ENCODE results near the gene TAOK2. TPM values are rescaled to one million over a fixed set of nuclear protein-coding genes. Genes with fewer than 3 reads are reported as not detected.

TAOK2 gene
- total RNA-seq, 1 donor from 2014 or later, result 66.2 TPM

- Histone ChIP-seq H3K4me1 (peaks cover 48% of the 10 kb centered on the region), H3K27ac (peak within 1 kb of the TSS; percentile 96), H3K27me3 (ENCODE audit: low read depth) (no peaks in the 10 kb centered on the region), H3K4me3 (peak within 1 kb of the TSS; percentile 83), H3K9me3 (no peaks in the 10 kb centered on the region), H3K36me3 (peaks cover 43% of the 10 kb centered on the region)
- ATAC-seq (peak; percentile 82 to 89), DNase-seq (peak; percentile 90)
- intact Hi-C loops (cut with DNase I), result no loop called here
- TF ChIP-seq CTCF (IDR thresholded peaks at IDR 0.05), result no peak
Observed at GRCh38 chr16:29995324-29995910, 21.7 kb downstream of the TAOK2 start, which contains the start of gene HIRIP3. Gene HIRIP3 (minus strand): TSS chr16:29995617. CDS start chr16:29995605, 12 bp downstream.

GRCh38 chr16:29995911-29996765 is 22.5 kb downstream of the TAOK2 start, which contains the start of gene INO80E:
Gene INO80E (plus strand): TSS chr16:29996241. CDS start chr16:29996311, 70 bp downstream.
- no peak for TF ChIP-seq CTCF (IDR thresholded peaks at IDR 0.05)
- Histone ChIP-seq H3K27me3 (ENCODE audit: low read depth) (no peaks in the 10 kb centered on the region), H3K4me3 (peak within 1 kb of the TSS; percentile 83), H3K27ac (peak within 1 kb of the TSS; percentile 96), H3K36me3 (peaks cover 42% of the 10 kb centered on the region), H3K9me3 (no peaks in the 10 kb centered on the region), H3K4me1 (peaks cover 41% of the 10 kb centered on the region)
- intact Hi-C loops (cut with DNase I), result no loop called here
- DNase-seq, result peak; percentile 99
- peak; percentile 99 for ATAC-seq

- DNase-seq (peak; percentile 25), ATAC-seq (no peak)
- intact Hi-C loops (cut with DNase I), result no loop called here
- H3K4me1 ChIP-seq, result peaks cover 34% of the 10 kb centered on the region
- H3K4me3 ChIP-seq, result peak overlapping the region; percentile 83
- peak overlapping the region; percentile 96 for H3K27ac ChIP-seq
- peaks cover 37% of the 10 kb centered on the region for H3K36me3 ChIP-seq
- no peaks in the 10 kb centered on the region for H3K9me3 ChIP-seq
- TF ChIP-seq CTCF (IDR thresholded peaks at IDR 0.05), result no peak
- H3K27me3 ChIP-seq (ENCODE audit: low read depth), result no peaks in the 10 kb centered on the region
Observed at GRCh38 chr16:29996766-29997250, 23.1 kb downstream of the TAOK2 start.

GRCh38 chr16:29999605-30000004 is 25.9 kb downstream of the TAOK2 start:
- H3K9me3 ChIP-seq, result no peaks in the 10 kb centered on the region
- no peak overlapping the region for H3K4me3 ChIP-seq
- no peak overlapping the region for H3K27ac ChIP-seq
- no peaks in the 10 kb centered on the region for H3K27me3 ChIP-seq (ENCODE audit: low read depth)
- intact Hi-C loops (cut with DNase I), result no loop called here
- H3K36me3 ChIP-seq, result peaks cover 23% of the 10 kb centered on the region
- peaks cover 12% of the 10 kb centered on the region for H3K4me1 ChIP-seq
- ATAC-seq (no peak), DNase-seq (no peak)
- TF ChIP-seq CTCF (IDR thresholded peaks at IDR 0.05), result no peak

GRCh38 chr16:30000735-30001631 is 27.3 kb downstream of the TAOK2 start:
- intact Hi-C loops (cut with DNase I), result no loop called here

More at GRCh38 chr16:30000735-30001631, 27.3 kb downstream of the TAOK2 start:
- no peak for TF ChIP-seq CTCF (IDR thresholded peaks at IDR 0.05)
- H3K9me3 ChIP-seq, result no peaks in the 10 kb centered on the region
- peaks cover 23% of the 10 kb centered on the region for H3K36me3 ChIP-seq
- no peaks in the 10 kb centered on the region for H3K27me3 ChIP-seq (ENCODE audit: low read depth)
- peaks cover 12% of the 10 kb centered on the region for H3K4me1 ChIP-seq
- no peak overlapping the region for H3K27ac ChIP-seq
- no peak overlapping the region for H3K4me3 ChIP-seq
- ATAC-seq (no peak), DNase-seq (peak; percentile 33)
